IMR-90 (cell line): ENCODE measurements around the gene ACBD7.

Experiments used
- CEBPB ChIP-seq: IDR thresholded peaks from 2 replicates; pipeline ENCODE4 v1.6.1; 2012; ENCODE audit warnings: low read depth, low read length, improper control_type of control experiment
- TF ChIP-seq, protein P1 (sequence below): conservative IDR thresholded peaks from 2 replicates; pipeline ENCODE4 v1.5.1; 2012; ENCODE audit warnings: mild to moderate bottlenecking, low read depth, low read length, improper control_type of control experiment

DNA sequence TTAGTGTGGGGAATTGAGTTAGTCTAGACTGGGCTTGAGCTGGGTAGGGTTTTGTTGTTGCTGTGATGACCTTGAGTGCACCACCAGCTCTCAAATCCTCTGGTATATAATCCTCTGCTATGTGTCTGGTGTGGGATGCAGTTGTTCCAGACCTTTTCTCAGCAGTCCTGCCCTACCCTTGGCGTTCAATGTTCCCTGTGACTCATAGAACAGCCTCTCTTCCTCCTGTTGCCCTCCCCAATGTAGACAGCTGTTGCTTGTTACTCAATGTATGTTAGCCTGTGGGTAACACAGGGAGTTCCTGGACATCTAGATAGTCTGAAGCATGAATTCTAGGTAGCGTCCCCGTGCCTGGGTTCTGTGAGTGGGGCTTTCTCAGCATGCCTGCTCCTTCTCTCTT is 19.8 kb downstream of the ACBD7 start:
- TF ChIP-seq CEBPB: no peak
- TF ChIP-seq, protein P1, sequence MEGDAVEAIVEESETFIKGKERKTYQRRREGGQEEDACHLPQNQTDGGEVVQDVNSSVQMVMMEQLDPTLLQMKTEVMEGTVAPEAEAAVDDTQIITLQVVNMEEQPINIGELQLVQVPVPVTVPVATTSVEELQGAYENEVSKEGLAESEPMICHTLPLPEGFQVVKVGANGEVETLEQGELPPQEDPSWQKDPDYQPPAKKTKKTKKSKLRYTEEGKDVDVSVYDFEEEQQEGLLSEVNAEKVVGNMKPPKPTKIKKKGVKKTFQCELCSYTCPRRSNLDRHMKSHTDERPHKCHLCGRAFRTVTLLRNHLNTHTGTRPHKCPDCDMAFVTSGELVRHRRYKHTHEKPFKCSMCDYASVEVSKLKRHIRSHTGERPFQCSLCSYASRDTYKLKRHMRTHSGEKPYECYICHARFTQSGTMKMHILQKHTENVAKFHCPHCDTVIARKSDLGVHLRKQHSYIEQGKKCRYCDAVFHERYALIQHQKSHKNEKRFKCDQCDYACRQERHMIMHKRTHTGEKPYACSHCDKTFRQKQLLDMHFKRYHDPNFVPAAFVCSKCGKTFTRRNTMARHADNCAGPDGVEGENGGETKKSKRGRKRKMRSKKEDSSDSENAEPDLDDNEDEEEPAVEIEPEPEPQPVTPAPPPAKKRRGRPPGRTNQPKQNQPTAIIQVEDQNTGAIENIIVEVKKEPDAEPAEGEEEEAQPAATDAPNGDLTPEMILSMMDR: no peak
